NB4 (cell line): ENCODE measurements around the gene TMEM135.

ENCODE experiments used
- CTCF ChIP-seq: IDR thresholded peaks from one replicate; pipeline ENCODE4 v1.5.1; 2012; ENCODE audit warnings: low read depth, low read length
- MAX ChIP-seq: IDR thresholded peaks from 2 replicates; pipeline ENCODE4 v1.6.1; 2011; ENCODE audit warnings: low read depth, low read length
- MYC ChIP-seq: IDR thresholded peaks from 2 replicates; pipeline ENCODE4 v1.6.1; 2011; ENCODE audit warnings: low read depth, low read length
- POLR2A ChIP-seq: IDR thresholded peaks from 2 replicates; pipeline ENCODE4 v1.6.1; 2011; ENCODE audit warnings: mild to moderate bottlenecking; ENCODE audit not compliant: insufficient read length; ENCODE audit errors: extremely low read depth

GRCh38 chr11:87369888-87370287 is 332.2 kb downstream of the TMEM135 start:
- TF ChIP-seq POLR2A: no peak
- TF ChIP-seq CTCF: no peak
- no peak for TF ChIP-seq MYC
- no peak for TF ChIP-seq MAX
